ENCODE measurements around the gene TRPM5. TPM values are rescaled to one million over a fixed set of nuclear protein-coding genes. Genes with fewer than 3 reads are reported as not detected.

The TRPM5 gene
- total RNA-seq (2012; rRNA removed), result not detected in 2 replicates
- not detected in 2 replicates for polyA plus RNA-seq (2012; rRNA removed)
- not detected in 2 replicates for polyA plus RNA-seq (2012; cell fraction: cytosol; rRNA removed)
- 0.02 TPM in 1 of 2 replicates, not detected in the other for polyA plus RNA-seq (2012; cell fraction: nucleus; rRNA removed; ENCODE audit: low replicate concordance)
- not detected for Bru-seq, nascent RNA
- BruChase-seq, experiment 1, labeled RNA remaining after a 6-hour chase, result not detected
- not detected for BruChase-seq, experiment 2, labeled RNA remaining after a 2-hour chase
- long read RNA-seq, result 0 reads

- Histone ChIP-seq H3K56ac (ENCODE audit: extremely low read depth, insufficient read depth, low read length) (no peak within 1 kb of the TSS), H4K20me1 (ENCODE audit: insufficient read depth, low read length) (no peaks in the 10 kb centered on the region), H3K79me1 (ENCODE audit: low read depth in 1 of 2, low read length in 2 of 2) (no peaks in the 10 kb centered on the region), H2AK9ac (replicated peaks; ENCODE audit: low read depth, low read length, poor library complexity) (no peak within 1 kb of the TSS), H2BK20ac (ENCODE audit: low read depth, low read length) (no peak within 1 kb of the TSS), H3K14ac (replicated peaks; ENCODE audit: low read depth, low read length) (no peak within 1 kb of the TSS), H2BK5ac (ENCODE audit: low read depth, low read length, poor library complexity, severe bottlenecking) (no peak within 1 kb of the TSS), H3K9ac (ENCODE audit: low read depth, low read length) (no peak within 1 kb of the TSS), H3K9me3 (ENCODE audit: control insufficient read depth, insufficient read depth, low read length) (no peaks in the 10 kb centered on the region; the same call in 1 of the 2 replicates), H2AK5ac (ENCODE audit: low read depth, low read length) (no peak within 1 kb of the TSS), H2AFZ (replicated peaks; ENCODE audit: low read length, poor library complexity) (peak within 1 kb of the TSS; percentile 63), H3K9me1 (ENCODE audit: insufficient read depth, low read length) (no peaks in the 10 kb centered on the region), H3K27me3 (ENCODE audit: control insufficient read depth, insufficient read depth, low read length) (peaks cover 52% of the 10 kb centered on the region), H3K36me3 (ENCODE audit: control insufficient read depth, insufficient read depth, low read length) (no peaks in the 10 kb centered on the region), H3K27ac (ENCODE audit: insufficient read depth, low read length) (no peak within 1 kb of the TSS), H3K18ac (ENCODE audit: low read depth, low read length) (no peak within 1 kb of the TSS), H4K91ac (ENCODE audit: insufficient read depth, low read depth, low read length) (no peak within 1 kb of the TSS), H2BK120ac (ENCODE audit: low read depth, low read length) (no peak within 1 kb of the TSS), H3K4ac (ENCODE audit: low read depth, low read length) (no peak within 1 kb of the TSS), H3K4me1 (ENCODE audit: control insufficient read depth, insufficient read depth, low read length) (no peaks in the 10 kb centered on the region), H2BK15ac (ENCODE audit: low read depth, low read length) (no peak within 1 kb of the TSS), H3K4me2 (ENCODE audit: low read depth, low read length) (no peak within 1 kb of the TSS), H3K23ac (ENCODE audit: low read depth, low read length) (no peak within 1 kb of the TSS), H4K5ac (ENCODE audit: low read depth, low read length) (no peak within 1 kb of the TSS), H4K8ac (ENCODE audit: low read depth in 2 of 2, low read length in 2 of 2) (no peak within 1 kb of the TSS), H3K4me3 (ENCODE audit: insufficient read depth, low read depth, low read length) (no peak within 1 kb of the TSS)
- BruUV-seq (replicated peaks), result no TSS peak
- dilution Hi-C loops (cut with HindIII; ENCODE audit: low sequenced_read_pairs, unreplicated experiment), result no loop called here
- intact Hi-C loops (cut with micrococcal nuclease), result no loop called here
- POLR2A ChIA-PET (ENCODE audit: unreplicated experiment), result no interaction called here
- WGBS, 2 experiments (ENCODE audit: extremely low coverage in 2 of 2, insufficient read length in 1 of 2), result 39% methylated on average over 7 of the region's 64 CpGs; no CpG with 5 or more reads in 1 of the 2 experiments
- DNase-seq (no peak), ATAC-seq (ENCODE audit: low read depth) (no peak)
- in situ Hi-C loops (cut with MboI; ENCODE audit: low sequenced_read_pairs), result no loop called here
- CTCF ChIA-PET, result interaction anchor here (0.9 kb wide), 1 partner anchor 89 kb away, joined by 4 read pairs; no protein-coding TSS in a partner anchor
- TF ChIP-seq USF2 (IDR thresholded peaks at IDR 0.05; ENCODE audit: low read depth, low read length) (no peak), RFX5 (IDR thresholded peaks at IDR 0.05; ENCODE audit: low read depth, low read length) (no peak), MAFK (IDR thresholded peaks at IDR 0.05; ENCODE audit: low read depth, low read length) (no peak), RAD21 (IDR thresholded peaks at IDR 0.05; ENCODE audit: low read length) (no peak), POLR2A (IDR thresholded peaks at IDR 0.05; ENCODE audit: low read depth, low read length) (no peak), CTCF (conservative IDR thresholded peaks at IDR 0.05; ENCODE audit: low read depth, low read length) (no peak), BHLHE40 (IDR thresholded peaks at IDR 0.05; ENCODE audit: low read depth, low read length) (no peak), RCOR1 (IDR thresholded peaks at IDR 0.05; ENCODE audit: insufficient replicate concordance, low read length) (no peak), MXI1 (IDR thresholded peaks at IDR 0.05; ENCODE audit: borderline replicate concordance, low read depth, low read length) (no peak), MAZ (IDR thresholded peaks at IDR 0.05; ENCODE audit: borderline replicate concordance, low read depth, low read length) (no peak), NFE2L2 (IDR thresholded peaks at IDR 0.05; ENCODE audit: low read depth, low read length) (no peak), FOS (IDR thresholded peaks at IDR 0.05; ENCODE audit: low read depth, low read length) (no peak), SMC3 (IDR thresholded peaks at IDR 0.05; ENCODE audit: low read depth, low read length) (no peak), CEBPB (IDR thresholded peaks at IDR 0.05; ENCODE audit: low read depth, low read length) (no peak), CHD1 (IDR thresholded peaks at IDR 0.05; ENCODE audit: low read depth, low read length) (no peak)
These were observed at the start of gene TRPM5 for GRCh38 chr11:2443881-2444820. Gene TRPM5, minus strand, starts transcription at chr11:2444514. Its CDS starts 21,478 bp downstream, at chr11:2423036.
